WTC11 (cell line): Measurements from ENCODE around the gene AATK.

Experiments used
- ATF1 ChIP-seq: sonication (generic); formaldehyde crosslinking; IDR thresholded peaks from 2 replicates; pipeline ENCODE4 v1.8.1; 2023; ENCODE audit warnings: mild to moderate bottlenecking, moderate library complexity, missing genetic modification reagents
- ATF3 ChIP-seq: sonication (generic); formaldehyde crosslinking; conservative IDR thresholded peaks from 2 replicates; pipeline ENCODE4 v1.8.1; 2022; ENCODE audit warnings: mild to moderate bottlenecking, missing genetic modification reagents
- ATF6 ChIP-seq: sonication (generic); formaldehyde crosslinking; IDR thresholded peaks from 2 replicates; pipeline ENCODE4 v1.8.1; 2023; ENCODE audit warnings: mild to moderate bottlenecking, missing genetic modification reagents
- CREB1 ChIP-seq: sonication (generic); formaldehyde crosslinking; IDR thresholded peaks from 2 replicates; pipeline ENCODE4 v1.8.0; 2023; ENCODE audit warnings: mild to moderate bottlenecking, missing genetic modification reagents
- CTCF ChIP-seq: fragments of 200-600 bp; IDR thresholded peaks from 2 replicates; pipeline ENCODE4 v1.8.0; 2022; ENCODE audit warnings: antibody characterized with exemption
- ELF4 ChIP-seq: sonication (generic); formaldehyde crosslinking; IDR thresholded peaks from 2 replicates; pipeline ENCODE4 v1.8.1; 2022; ENCODE audit warnings: low read depth, mild to moderate bottlenecking, moderate library complexity, missing genetic modification reagents
- FOXJ3 ChIP-seq: sonication (generic); formaldehyde crosslinking; IDR thresholded peaks from 2 replicates; pipeline ENCODE4 v1.9.0; 2021; ENCODE audit warnings: missing genetic modification reagents, mild to moderate bottlenecking, borderline replicate concordance
- GABPB1 ChIP-seq: sonication (generic); formaldehyde crosslinking; IDR thresholded peaks from 2 replicates; pipeline ENCODE4 v1.8.1; 2023; ENCODE audit warnings: mild to moderate bottlenecking, missing genetic modification reagents
- JUN ChIP-seq: sonication (generic); formaldehyde crosslinking; IDR thresholded peaks from 2 replicates; pipeline ENCODE4 v1.8.0; 2023; ENCODE audit warnings: mild to moderate bottlenecking, missing genetic modification reagents
- KAT7 ChIP-seq: sonication (generic); formaldehyde crosslinking; IDR thresholded peaks from 2 replicates; pipeline ENCODE4 v1.8.1; 2023; ENCODE audit warnings: missing genetic modification reagents, mild to moderate bottlenecking, borderline replicate concordance
- MAX ChIP-seq: sonication (generic); formaldehyde crosslinking; IDR thresholded peaks from 2 replicates; pipeline ENCODE4 v1.8.0; 2022; ENCODE audit warnings: mild to moderate bottlenecking, missing genetic modification reagents
- NFYB ChIP-seq: sonication (generic); formaldehyde crosslinking; conservative IDR thresholded peaks from 2 replicates; pipeline ENCODE4 v1.8.0; 2022; ENCODE audit warnings: low read depth, missing genetic modification reagents
- USF1 ChIP-seq: sonication (generic); formaldehyde crosslinking; IDR thresholded peaks from 2 replicates; pipeline ENCODE4 v1.8.0; 2022; ENCODE audit warnings: mild to moderate bottlenecking, missing genetic modification reagents

- TF ChIP-seq CTCF (no peak), ELF4 (CRISPR knock-in tag) (no peak), ATF3 (no peak), GABPB1 (CRISPR knock-in tag) (no peak), ATF1 (no peak), FOXJ3 (CRISPR knock-in tag) (no peak), USF1 (CRISPR knock-in tag) (no peak), NFYB (CRISPR knock-in tag) (no peak), JUN (CRISPR knock-in tag) (no peak), MAX (CRISPR knock-in tag) (no peak), CREB1 (CRISPR knock-in tag) (no peak), ATF6 (CRISPR knock-in tag) (no peak), KAT7 (CRISPR knock-in tag) (no peak)
Measured at GRCh38 chr17:81134064-81134781, 31.8 kb downstream of the AATK start.
